ENCODE results near the gene TEX38. TPM values are rescaled to one million over a fixed set of nuclear protein-coding genes. Genes with fewer than 3 reads are reported as not detected.

TEX38 gene
- total and polyA plus RNA-seq, 2 of the 13 experiments (the other 11 are each of a cell fraction or from before 2014, with no cell fraction given): 0.18 TPM; not detected in 1

- no peak overlapping the region for H3K9ac ChIP-seq (ENCODE audit: insufficient read depth, low read depth, low read length)
- intact Hi-C loops (cut with micrococcal nuclease; ENCODE audit: unreplicated experiment): no loop called here
- H3K4me1 ChIP-seq (ENCODE audit: insufficient read depth, low read length): no peaks in the 10 kb centered on the region
- FAIRE-seq (no peak), ATAC-seq (no peak), DNase-seq (ENCODE audit: low spot score) (no peak)
- in situ Hi-C loops (cut with HindIII; ENCODE audit: extremely low pct_ligation_motif_present, low pct_unique_long_range_greater_than_20kb): no loop called here
- no TSS peak for BruUV-seq (replicated peaks)
- ChIA-PET POLR2A (no interaction called here), CTCF (ENCODE audit: low intra/inter-chr PET ratio, low total read pairs) (no interaction called here)
- H3K4me3 ChIP-seq (replicated peaks in 1 of 3; ENCODE audit: insufficient read depth in 1 of 3, low read depth in 2 of 3, low read length in 3 of 3): no peak overlapping the region
- H3K79me2 ChIP-seq (ENCODE audit: insufficient read depth, low read length): no peaks in the 10 kb centered on the region
- no peak overlapping the region for H2AFZ ChIP-seq (ENCODE audit: low read length)
- no peak overlapping the region for H3K27ac ChIP-seq (ENCODE audit: extremely low read length, insufficient read depth, low read length)
- H4K20me1 ChIP-seq (ENCODE audit: insufficient read depth, low read length): no peaks in the 10 kb centered on the region
- H3K36me3 ChIP-seq (replicated peaks in 1 of 2; ENCODE audit: control insufficient read depth in 1 of 2, insufficient read depth in 2 of 2, low read length in 2 of 2): peaks cover 2 to 33% of the 10 kb centered on the region in 2 experiments; a peak in 3 of 5 replicates
- H3K4me2 ChIP-seq (ENCODE audit: low read depth, low read length): no peak overlapping the region
- H3K9me3 ChIP-seq (ENCODE audit: low read length): no peaks in the 10 kb centered on the region
- H3K27me3 ChIP-seq (ENCODE audit: control insufficient read depth in 1 of 2, insufficient read depth in 2 of 2, low read length in 2 of 2): no peaks in the 10 kb centered on the region
- TF ChIP-seq ZNF609 (CRISPR knock-in tag; IDR thresholded peaks at IDR 0.05; ENCODE audit: borderline replicate concordance) (no peak), ZNF280D (CRISPR knock-in tag; IDR thresholded peaks at IDR 0.05) (no peak), ATF1 (CRISPR knock-in tag; IDR thresholded peaks at IDR 0.05) (no peak), ZFP36L2 (CRISPR knock-in tag; IDR thresholded peaks at IDR 0.05) (no peak), SOX6 (IDR thresholded peaks at IDR 0.05) (no peak), SOX6 (CRISPR knock-in tag; IDR thresholded peaks at IDR 0.05) (no peak)
These were observed 15.8 kb upstream of the TEX38 start for GRCh38 chr1:46655848-46656247.
